GM18505 (cell line): Measurements from ENCODE around the gene GPR148.

ENCODE experiments used
- ATAC-seq: cut with Tn5 transposase; IDR thresholded peaks from one replicate; pipeline ENCODE4 v1.9.1; 2021; ENCODE audit not compliant: unreplicated experiment
- POLR2A ChIP-seq: IDR thresholded peaks from 4 replicates; pipeline ENCODE4 v1.6.1; 2011; ENCODE audit warnings: borderline replicate concordance; ENCODE audit not compliant: insufficient read depth, insufficient read length; ENCODE audit errors: extremely low read depth

GPR148 gene

GRCh38 chr2:130769343-130769907 is 40.6 kb downstream of the GPR148 start:
- no peak for TF ChIP-seq POLR2A
- no peak for ATAC-seq

- ATAC-seq, result no peak
- no peak for TF ChIP-seq POLR2A
Observed at GRCh38 chr2:130776550-130776949, 47.7 kb downstream of the GPR148 start.

DNA sequence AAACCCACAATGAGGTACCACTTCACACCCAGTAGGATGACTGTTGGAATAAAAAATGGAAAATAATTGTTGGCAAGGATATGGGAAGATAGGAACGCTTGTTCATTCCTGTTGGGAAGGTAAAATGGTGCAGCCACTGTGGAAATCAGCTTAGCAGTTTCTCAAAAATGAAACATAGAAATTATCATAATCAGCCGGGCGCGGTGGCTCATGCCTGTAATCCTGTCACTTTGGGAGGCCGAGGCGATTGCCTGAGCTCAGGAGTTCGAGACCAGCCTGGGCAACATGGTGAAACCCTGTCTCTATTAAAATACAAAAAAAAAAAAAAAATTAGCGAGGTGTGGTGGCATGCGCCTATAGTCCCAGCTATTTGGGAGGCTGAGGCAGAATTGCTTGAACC is 49.9 kb downstream of the GPR148 start:
- no peak for ATAC-seq
- no peak for TF ChIP-seq POLR2A
